Esophagus muscularis mucosa (tissue), 3 donors: ENCODE measurements around the gene PLA2G4D.

Source experiments
- POLR2A ChIP-seq: fragments of 450-650 bp; IDR thresholded peaks from one replicate; pipeline ENCODE4 v1.6.1; 2017; ENCODE audit warnings: antibody characterized with exemption, moderate library complexity, mild to moderate bottlenecking, low read depth
- POLR2AphosphoS5 ChIP-seq, 2 donors: sonication (generic); formaldehyde crosslinking; IDR thresholded peaks; one replicate each; pipeline ENCODE4 v1.6.1; 2017; ENCODE audit warnings: antibody characterized with exemption in 2 of 2
- TF ChIP-seq, protein P1 (sequence below), 3 experiments: fragments of 200-600 bp in 2 of 3; fragments of 450-650 bp in 1 of 3; sonication (generic) in 2 of 3; IDR thresholded peaks; one replicate each; pipeline ENCODE4 v1.5.1; 2017 to 2019; ENCODE audit warnings: antibody characterized with exemption in 3 of 3, mild to moderate bottlenecking in 2 of 3, moderate library complexity in 1 of 3

DNA sequence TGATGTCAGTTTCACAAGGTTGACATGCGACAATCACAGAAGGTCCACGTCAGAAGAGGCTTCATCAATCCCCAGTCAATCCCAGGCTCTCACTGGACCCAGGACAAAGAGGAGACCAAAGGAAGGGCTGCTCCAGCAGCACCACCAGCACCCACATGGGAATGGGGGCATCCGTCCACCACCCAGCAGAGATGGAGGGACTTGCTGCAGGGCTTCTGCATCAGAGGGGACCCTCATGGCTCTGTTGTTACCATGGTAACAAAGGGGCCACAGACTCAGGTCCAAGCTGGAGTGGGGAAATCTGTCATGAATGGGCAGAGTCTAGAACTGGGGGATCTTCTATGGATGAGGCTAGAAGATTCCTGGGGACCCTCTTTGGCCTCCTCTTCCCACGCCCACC is 49.0 kb upstream of the PLA2G4D start:
- TF ChIP-seq POLR2AphosphoS5 (IDR thresholded peaks at IDR 0.05) (no peak), POLR2A (no peak)
- TF ChIP-seq, protein P1, sequence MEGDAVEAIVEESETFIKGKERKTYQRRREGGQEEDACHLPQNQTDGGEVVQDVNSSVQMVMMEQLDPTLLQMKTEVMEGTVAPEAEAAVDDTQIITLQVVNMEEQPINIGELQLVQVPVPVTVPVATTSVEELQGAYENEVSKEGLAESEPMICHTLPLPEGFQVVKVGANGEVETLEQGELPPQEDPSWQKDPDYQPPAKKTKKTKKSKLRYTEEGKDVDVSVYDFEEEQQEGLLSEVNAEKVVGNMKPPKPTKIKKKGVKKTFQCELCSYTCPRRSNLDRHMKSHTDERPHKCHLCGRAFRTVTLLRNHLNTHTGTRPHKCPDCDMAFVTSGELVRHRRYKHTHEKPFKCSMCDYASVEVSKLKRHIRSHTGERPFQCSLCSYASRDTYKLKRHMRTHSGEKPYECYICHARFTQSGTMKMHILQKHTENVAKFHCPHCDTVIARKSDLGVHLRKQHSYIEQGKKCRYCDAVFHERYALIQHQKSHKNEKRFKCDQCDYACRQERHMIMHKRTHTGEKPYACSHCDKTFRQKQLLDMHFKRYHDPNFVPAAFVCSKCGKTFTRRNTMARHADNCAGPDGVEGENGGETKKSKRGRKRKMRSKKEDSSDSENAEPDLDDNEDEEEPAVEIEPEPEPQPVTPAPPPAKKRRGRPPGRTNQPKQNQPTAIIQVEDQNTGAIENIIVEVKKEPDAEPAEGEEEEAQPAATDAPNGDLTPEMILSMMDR (IDR thresholded peaks at IDR 0.05), result no peak
